ENCODE data around the gene CCDC18.

- no peak for TF ChIP-seq YY1 (IDR thresholded peaks at IDR 0.05; ENCODE audit: insufficient read depth, insufficient read length)
- TF ChIP-seq ZNF274 (IDR thresholded peaks at IDR 0.05; ENCODE audit: low read depth, low read length) = no peak
Observed at GRCh38 chr1:93253516-93253915, 73.0 kb downstream of the CCDC18 start.

Measured in NT2/D1 (cell line).